GM04504 (cell line): ENCODE results near the gene ZFP92.

Experiments used
- DNase-seq: peaks from one replicate; pipeline ENCODE4 v3.0.0-alpha.2; 2012; ENCODE audit warnings: low read depth

Gene ZFP92

GRCh38 chrX:153439977-153440376 is 28.7 kb downstream of the ZFP92 start:
- DNase-seq, result no peak

GRCh38 chrX:153440556-153441135 is 29.4 kb downstream of the ZFP92 start:
- DNase-seq, result no peak

- DNase-seq, result no peak
Measured at GRCh38 chrX:153441296-153441695, 30.0 kb downstream of the ZFP92 start.

- no peak for DNase-seq
Measured at GRCh38 chrX:153441981-153442380, 30.7 kb downstream of the ZFP92 start.

- no peak for DNase-seq
Measured at GRCh38 chrX:153442463-153442862, 31.2 kb downstream of the ZFP92 start.

GRCh38 chrX:153443476-153444332 is 32.4 kb downstream of the ZFP92 start:
- DNase-seq, result no peak

GRCh38 chrX:153444333-153445011 is 33.2 kb downstream of the ZFP92 start:
- no peak for DNase-seq

GRCh38 chrX:153445106-153445855 is 34.0 kb downstream of the ZFP92 start:
- DNase-seq, result no peak

GRCh38 chrX:153445856-153446635 is 34.8 kb downstream of the ZFP92 start, which contains the start of gene TREX2:
Gene TREX2, minus strand, starts transcription at chrX:153446056. Its CDS starts 626 bp downstream, at chrX:153445430.
- DNase-seq, result no peak

GRCh38 chrX:153446636-153446936 is 35.3 kb downstream of the ZFP92 start:
- DNase-seq, result no peak

- no peak for DNase-seq
Measured at GRCh38 chrX:153446950-153447580, 35.8 kb downstream of the ZFP92 start.

GRCh38 chrX:153447581-153447960 is 36.3 kb downstream of the ZFP92 start:
- DNase-seq, result no peak

GRCh38 chrX:153448556-153449367 is 37.5 kb downstream of the ZFP92 start:
- no peak for DNase-seq

- no peak for DNase-seq
Measured at GRCh38 chrX:153449368-153450113, 38.3 kb downstream of the ZFP92 start.

- DNase-seq, result no peak
Measured at GRCh38 chrX:153450114-153450948, 39.1 kb downstream of the ZFP92 start.

GRCh38 chrX:153450949-153451277 is 39.6 kb downstream of the ZFP92 start:
- DNase-seq, result no peak

GRCh38 chrX:153454901-153455550 is 43.8 kb downstream of the ZFP92 start:
- DNase-seq, result no peak

- no peak for DNase-seq
Measured at GRCh38 chrX:153455571-153455970, 44.3 kb downstream of the ZFP92 start.
